ENCODE measurements around the gene IL1R1.

GRCh38 chr2:102197389-102198137, 55.0 kb downstream of the IL1R1 start:
- TF ChIP-seq CTCF (conservative IDR thresholded peaks at IDR 0.05; ENCODE audit: low read depth, low read length) (no peak), USF2 (IDR thresholded peaks at IDR 0.05; ENCODE audit: low read depth, low read length) (no peak), SMC3 (IDR thresholded peaks at IDR 0.05; ENCODE audit: low read depth, low read length) (no peak), RFX5 (IDR thresholded peaks at IDR 0.05; ENCODE audit: low read depth, low read length) (no peak), MAFK (IDR thresholded peaks at IDR 0.05; ENCODE audit: low read depth, low read length) (0 out of 2 replicates have a peak, but pooled peaks have one; percentile 14), CEBPB (IDR thresholded peaks at IDR 0.05; ENCODE audit: low read depth, low read length) (no peak), POLR2A (IDR thresholded peaks at IDR 0.05; ENCODE audit: low read depth, low read length) (no peak), NFE2L2 (IDR thresholded peaks at IDR 0.05; ENCODE audit: low read depth, low read length) (peak; percentile 84), RAD21 (IDR thresholded peaks at IDR 0.05; ENCODE audit: low read length) (no peak), BHLHE40 (IDR thresholded peaks at IDR 0.05; ENCODE audit: low read depth, low read length) (no peak), MXI1 (IDR thresholded peaks at IDR 0.05; ENCODE audit: borderline replicate concordance, low read depth, low read length) (no peak)

Data from IMR-90 (cell line).